Gastrocnemius medialis (tissue), 4 donors: ENCODE results near the gene FGF14.

Experiments used
- CTCF ChIP-seq, 5 experiments: fragments of 450-650 bp in 3 of 5; fragments of 200-600 bp in 2 of 5; sonication (generic) in 2 of 5; IDR thresholded peaks in 4 of 5; conservative IDR thresholded peaks in 1 of 5; 1 replicate in 4 of 5; 2 replicates in 1 of 5; pipeline ENCODE4 v1.5.1; 2016 to 2019; ENCODE audit warnings: antibody characterized with exemption in 5 of 5, mild to moderate bottlenecking in 3 of 5, moderate library complexity in 3 of 5
- POLR2A ChIP-seq, 2 donors: fragments of 450-650 bp; IDR thresholded peaks; one replicate each; pipeline ENCODE4 v1.6.1; 2017; ENCODE audit warnings: antibody characterized with exemption in 2 of 2, mild to moderate bottlenecking in 2 of 2, moderate library complexity in 2 of 2

GRCh38 chr13:102000764-102001163 lies 401.1 kb downstream of the FGF14 start:
- no peak for TF ChIP-seq CTCF (IDR thresholded peaks at IDR 0.05 in 4 of 5, conservative IDR thresholded peaks at IDR 0.05 in 1 of 5)
- no peak for TF ChIP-seq POLR2A (IDR thresholded peaks at IDR 0.05)
